Activated T-cell treated with anti-CD3 and anti-CD28 coated beads, Interleukin-2, amount 50 U/mL, for 72 hours (primary cell): ENCODE data around the gene LCP1. TPM values are rescaled to one million over a fixed set of nuclear protein-coding genes. Genes with fewer than 3 reads are reported as not detected.
"Not testable (repeated sequence)": the region's sequence is repeated elsewhere in the genome, so short reads cannot be mapped to it uniquely, and the experiment has no call there.

Experiments
- ATAC-seq, 2 donors: fragments of 150-1000 bp; cut with Tn5 transposase; replicated peaks in 1 of 2; 2 replicates each; pipeline ENCODE4 v1.10.0; 2021; ENCODE audit warnings: moderate library complexity in 2 of 2, mild to moderate bottlenecking in 1 of 2
- DNase-seq, 2 donors: peaks; one replicate each; pipeline ENCODE4 v3.0.0; 2021 to 2022; ENCODE audit warnings: mixed read lengths in 1 of 2
- H3K27ac Mint-ChIP-seq: one replicate; pipeline ENCODE4 v1.8.0; 2022; ENCODE audit warnings: mild to moderate bottlenecking, moderate library complexity, mixed read lengths
- H3K27me3 Mint-ChIP-seq: one replicate; pipeline ENCODE4 v1.8.0; 2022; ENCODE audit warnings: low read depth, mixed read lengths
- H3K36me3 Mint-ChIP-seq, 2 donors: one replicate each; pipeline ENCODE4 v1.8.0; 2022; ENCODE audit warnings: mixed read lengths in 2 of 2, mild to moderate bottlenecking in 1 of 2; ENCODE audit not compliant: insufficient read depth in 2 of 2
- H3K4me1 Mint-ChIP-seq: one replicate; pipeline ENCODE4 v1.8.0; 2022; ENCODE audit warnings: low read depth, mixed read lengths
- H3K4me3 Mint-ChIP-seq, 2 donors: one replicate each; pipeline ENCODE4 v1.8.0; 2022; ENCODE audit warnings: mild to moderate bottlenecking in 2 of 2, mixed read lengths in 2 of 2, moderate library complexity in 2 of 2
- H3K9me3 Mint-ChIP-seq, 2 donors: one replicate each; pipeline ENCODE4 v1.8.0; 2022; ENCODE audit warnings: mixed read lengths in 2 of 2
- total RNA-seq, 2 donors: library from RNA; stranded (reverse); gene quantifications; one replicate each; pipeline ENCODE4 v1.2.3, GENCODE V29; 2022

LCP1 gene, protein sequence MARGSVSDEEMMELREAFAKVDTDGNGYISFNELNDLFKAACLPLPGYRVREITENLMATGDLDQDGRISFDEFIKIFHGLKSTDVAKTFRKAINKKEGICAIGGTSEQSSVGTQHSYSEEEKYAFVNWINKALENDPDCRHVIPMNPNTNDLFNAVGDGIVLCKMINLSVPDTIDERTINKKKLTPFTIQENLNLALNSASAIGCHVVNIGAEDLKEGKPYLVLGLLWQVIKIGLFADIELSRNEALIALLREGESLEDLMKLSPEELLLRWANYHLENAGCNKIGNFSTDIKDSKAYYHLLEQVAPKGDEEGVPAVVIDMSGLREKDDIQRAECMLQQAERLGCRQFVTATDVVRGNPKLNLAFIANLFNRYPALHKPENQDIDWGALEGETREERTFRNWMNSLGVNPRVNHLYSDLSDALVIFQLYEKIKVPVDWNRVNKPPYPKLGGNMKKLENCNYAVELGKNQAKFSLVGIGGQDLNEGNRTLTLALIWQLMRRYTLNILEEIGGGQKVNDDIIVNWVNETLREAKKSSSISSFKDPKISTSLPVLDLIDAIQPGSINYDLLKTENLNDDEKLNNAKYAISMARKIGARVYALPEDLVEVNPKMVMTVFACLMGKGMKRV
- total RNA-seq = 100 to 1,000 TPM; 834 to 955 TPM

DNA sequence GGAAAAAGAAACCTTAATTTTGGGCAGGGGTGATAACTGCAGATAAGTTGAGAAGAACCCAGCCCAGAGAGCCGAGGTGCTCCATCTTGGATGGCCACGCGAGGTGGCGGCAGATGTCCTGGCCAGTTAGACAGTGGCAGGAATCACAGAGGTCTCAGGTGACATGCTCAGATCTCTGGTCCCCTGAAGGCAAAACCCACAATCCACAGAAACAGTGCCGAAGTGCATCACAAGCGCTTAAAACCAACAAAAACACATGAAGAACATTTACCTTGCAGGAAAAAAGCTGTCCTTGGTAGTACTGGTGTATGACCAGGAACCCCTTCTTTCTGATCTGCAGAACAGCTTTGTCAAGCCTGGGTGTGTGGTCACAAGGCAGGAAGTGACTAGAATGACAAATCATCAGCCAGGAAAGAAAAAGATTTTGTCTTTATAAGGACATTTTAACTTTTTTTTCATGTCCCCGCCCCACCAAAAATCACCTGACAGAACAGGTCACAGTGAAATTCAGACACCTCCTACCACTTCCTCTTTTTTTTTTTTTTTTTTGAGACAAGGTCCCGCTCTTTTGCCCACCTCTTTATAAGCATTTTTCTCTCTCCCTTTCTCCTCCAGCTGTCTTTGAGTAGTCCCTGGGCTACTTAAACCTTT, at the start of gene LCP1:
LCP1 (minus strand) TSS at position 338 of the 651 bp plus-strand sequence. CDS start 22,515 bp downstream, outside the sequence.
- H3K36me3 Mint-ChIP-seq = peaks cover 17 to 37% of the 10 kb centered on the region in 2 donors

DNA sequence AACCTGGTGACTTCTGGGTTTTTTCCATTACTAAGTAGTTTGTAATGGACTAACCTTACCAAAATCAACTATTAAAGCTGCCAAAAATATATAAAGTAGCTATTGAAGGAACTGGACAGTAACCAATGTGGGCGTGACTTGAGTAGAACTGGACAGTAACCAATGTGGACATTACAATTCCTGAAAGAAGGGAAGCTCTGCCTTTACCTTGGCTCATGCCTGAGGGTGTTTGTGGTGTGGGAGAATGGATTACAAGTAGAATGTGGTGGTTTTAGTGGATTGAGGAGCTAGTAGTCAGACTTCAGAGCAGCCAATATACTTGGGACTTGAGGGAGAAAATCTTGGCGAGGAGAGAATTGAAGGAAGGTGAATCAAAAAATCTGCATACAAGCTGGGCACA, 47.3 kb upstream of the LCP1 start:
- no peak for DNase-seq
- Mint-ChIP-seq H3K27ac (no peak overlapping the region), H3K4me1 (no peaks in the 10 kb centered on the region), H3K36me3 (peaks cover 13 to 20% of the 10 kb centered on the region in 2 donors), H3K27me3 (no peaks in the 10 kb centered on the region), H3K4me3 (no peak overlapping the region), H3K9me3 (peaks cover 3 to 13% of the 10 kb centered on the region in 2 donors)
- ATAC-seq = no peak

More for the DNA sequence above, at the start of gene LCP1:
- ATAC-seq (peak; percentile 79 to 82), DNase-seq (peak; percentile 83 to 84)
- H3K4me1 Mint-ChIP-seq = peaks cover 50% of the 10 kb centered on the region
- H3K27ac Mint-ChIP-seq = peak within 1 kb of the TSS; percentile 93
- no peaks in the 10 kb centered on the region for H3K27me3 Mint-ChIP-seq
- peak within 1 kb of the TSS; percentile 91 to 97 for H3K4me3 Mint-ChIP-seq
- H3K9me3 Mint-ChIP-seq = no peaks in the 10 kb centered on the region

DNA sequence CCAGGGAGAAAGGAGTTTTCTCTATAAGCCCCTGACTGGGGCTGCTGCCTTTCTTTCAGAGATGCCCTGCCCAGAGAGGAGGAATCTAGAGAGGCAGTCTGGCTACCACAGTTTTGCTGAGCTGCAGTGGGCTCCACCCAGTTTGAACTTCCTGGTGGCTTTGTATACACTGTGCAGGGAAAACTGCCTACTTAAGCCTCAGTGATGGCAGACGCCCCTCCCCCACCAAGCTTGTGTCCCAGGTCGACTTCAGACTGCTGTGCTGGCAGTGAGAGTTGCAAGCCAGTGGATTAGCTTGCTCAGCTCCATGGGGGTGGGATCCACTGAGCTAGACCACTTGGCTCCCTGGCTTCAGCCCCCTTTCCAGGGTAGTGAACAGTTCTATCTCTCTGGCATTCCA, 38.3 kb upstream of the LCP1 start:
- ATAC-seq, DNase-seq: not testable (repeated sequence)

DNA sequence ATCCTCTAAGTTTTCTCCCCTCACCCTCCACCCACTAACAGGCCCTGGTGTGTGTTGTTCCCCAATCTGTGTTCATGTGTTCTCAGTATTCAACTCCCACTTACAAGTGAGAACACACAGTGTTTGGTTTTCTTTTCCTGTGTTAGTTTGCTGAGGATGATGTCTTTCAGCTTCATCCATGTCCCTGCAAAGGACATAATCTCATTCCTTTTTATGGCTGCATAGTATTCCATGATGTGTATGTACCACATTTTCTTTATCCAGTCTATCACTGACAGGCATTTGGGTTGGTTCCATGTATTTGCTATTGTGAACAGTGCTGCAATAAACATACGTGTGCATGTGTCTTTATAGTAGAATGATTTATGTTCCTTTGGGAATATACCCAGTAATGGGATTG, 32.8 kb upstream of the LCP1 start:
- not testable (repeated sequence) for ATAC-seq, H3K27me3 Mint-ChIP-seq, H3K27ac Mint-ChIP-seq, H3K9me3 Mint-ChIP-seq, H3K4me3 Mint-ChIP-seq, DNase-seq
- H3K36me3 Mint-ChIP-seq = peaks cover 3 to 11% of the 10 kb centered on the region in 2 donors
- peaks cover 21% of the 10 kb centered on the region for H3K4me1 Mint-ChIP-seq

More for the DNA sequence above, 38.3 kb upstream of the LCP1 start:
- not testable (repeated sequence) for H3K4me1 Mint-ChIP-seq, H3K4me3 Mint-ChIP-seq, H3K27ac Mint-ChIP-seq, H3K27me3 Mint-ChIP-seq
- Mint-ChIP-seq H3K9me3 (peaks cover 1 to 11% of the 10 kb centered on the region in 2 donors), H3K36me3 (peaks cover 4 to 13% of the 10 kb centered on the region in 2 donors)

DNA sequence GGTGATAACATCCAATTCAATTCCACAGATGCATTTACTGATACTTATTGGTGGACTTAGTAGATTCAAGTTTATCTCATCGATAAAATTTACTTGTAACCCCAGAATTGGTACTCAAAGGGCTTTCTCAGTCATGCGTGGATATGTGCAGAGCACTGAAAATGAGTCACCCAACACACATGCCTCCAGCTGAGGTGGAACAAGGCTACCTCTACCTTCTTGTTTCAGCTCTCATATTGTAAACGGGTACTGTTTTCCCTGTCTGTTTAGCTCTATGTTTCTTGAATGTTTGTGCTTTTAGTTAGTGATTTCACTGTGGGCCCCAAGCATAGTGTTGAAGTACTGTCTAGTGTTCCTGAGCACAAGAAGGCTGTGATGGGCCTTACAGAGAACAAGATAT, 31.3 kb upstream of the LCP1 start:
- Mint-ChIP-seq H3K4me3 (peak overlapping the region; percentile 7 to 8), H3K27me3 (no peaks in the 10 kb centered on the region), H3K27ac (no peak overlapping the region), H3K36me3 (peaks cover 3 to 9% of the 10 kb centered on the region in 2 donors), H3K9me3 (peaks cover 0 to 7% of the 10 kb centered on the region in 2 donors), H3K4me1 (peaks cover 24% of the 10 kb centered on the region)
- peak in 1 of 2 donors; percentile 19 for DNase-seq
- ATAC-seq = peak in 1 of 2 donors; percentile 33

DNA sequence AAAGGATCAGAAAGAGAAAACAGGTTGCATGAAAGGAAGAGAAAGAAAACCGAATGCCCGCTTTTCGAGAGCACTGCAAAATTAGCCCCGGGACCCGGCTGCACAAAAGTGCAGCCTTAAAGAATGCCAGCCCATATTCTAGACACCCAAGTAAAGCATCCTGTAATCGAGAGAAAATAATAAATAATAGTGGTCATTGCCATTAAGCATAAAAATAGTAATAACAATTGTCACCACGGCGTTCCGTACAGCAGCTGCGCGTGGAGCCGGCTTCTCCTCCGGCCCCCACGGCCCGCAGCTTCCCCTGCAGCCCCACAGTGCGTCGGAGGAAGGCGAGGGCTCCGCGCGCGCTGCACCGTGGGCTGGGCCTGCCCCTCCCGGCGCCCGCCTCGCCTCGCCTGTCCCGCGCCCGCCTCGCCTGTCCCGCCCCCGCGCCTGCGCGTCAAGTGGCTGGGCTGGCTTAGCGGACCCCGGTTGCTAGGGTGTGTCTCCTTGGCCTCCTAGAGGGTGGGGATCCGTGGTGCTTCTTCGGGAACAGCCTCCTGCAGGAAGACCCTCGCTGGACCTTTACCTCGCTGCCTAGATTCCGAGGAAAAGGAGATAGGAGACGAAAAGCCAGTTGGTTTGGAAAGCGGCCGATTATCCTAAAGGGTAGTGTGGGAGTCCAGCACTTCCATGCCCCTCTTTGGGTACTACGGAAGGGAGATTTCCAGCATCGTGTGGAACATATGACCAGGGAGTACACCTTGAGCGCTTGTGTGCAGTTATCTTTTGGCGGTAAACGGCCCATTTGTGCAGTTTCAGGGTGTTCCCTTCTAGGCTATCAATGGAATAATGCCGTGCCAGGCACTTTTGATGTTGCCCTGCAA, 29.7 kb upstream of the LCP1 start, which contains the start of gene LRRC63:
LRRC63 (plus strand) TSS at position 446 of the 869 bp plus-strand sequence. CDS start 1,107 bp downstream, outside the sequence.
- peaks cover 24% of the 10 kb centered on the region for H3K4me1 Mint-ChIP-seq
- peak within 1 kb of the TSS; percentile 86 to 98 for H3K4me3 Mint-ChIP-seq
- H3K36me3 Mint-ChIP-seq = peaks cover 0 to 2% of the 10 kb centered on the region in 2 donors
- peak within 1 kb of the TSS; percentile 81 for H3K27ac Mint-ChIP-seq
- peak; percentile 89 to 94 for DNase-seq
- ATAC-seq = peak; percentile 98 to 99
- H3K27me3 Mint-ChIP-seq = no peaks in the 10 kb centered on the region
- no peaks in the 10 kb centered on the region for H3K9me3 Mint-ChIP-seq

DNA sequence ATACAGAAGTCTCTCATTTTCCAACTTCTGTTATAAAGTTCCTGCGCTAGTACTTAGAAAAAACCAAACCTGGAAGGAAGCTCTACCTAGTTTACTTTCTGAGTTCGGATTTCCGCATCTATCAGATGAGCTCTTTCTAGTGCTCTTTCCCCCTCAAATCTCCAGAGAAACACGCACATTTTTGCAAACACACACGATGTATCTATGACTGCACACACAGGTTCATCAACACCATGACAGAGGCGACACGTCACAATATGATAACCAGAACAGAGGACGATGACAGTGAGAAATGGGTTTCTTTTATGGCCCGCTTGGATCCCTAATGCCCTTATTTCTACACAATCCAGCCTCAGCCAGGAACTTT, 29.1 kb upstream of the LCP1 start:
- H3K4me1 Mint-ChIP-seq = peaks cover 24% of the 10 kb centered on the region
- DNase-seq (peak; percentile 29 to 48), ATAC-seq (peak; percentile 70 to 72)
- no peaks in the 10 kb centered on the region for H3K9me3 Mint-ChIP-seq
- H3K27me3 Mint-ChIP-seq = no peaks in the 10 kb centered on the region
- peaks cover 0 to 2% of the 10 kb centered on the region in 2 donors for H3K36me3 Mint-ChIP-seq
- H3K4me3 Mint-ChIP-seq = peak overlapping the region; percentile 86 to 98
- H3K27ac Mint-ChIP-seq = peak overlapping the region; percentile 64

DNA sequence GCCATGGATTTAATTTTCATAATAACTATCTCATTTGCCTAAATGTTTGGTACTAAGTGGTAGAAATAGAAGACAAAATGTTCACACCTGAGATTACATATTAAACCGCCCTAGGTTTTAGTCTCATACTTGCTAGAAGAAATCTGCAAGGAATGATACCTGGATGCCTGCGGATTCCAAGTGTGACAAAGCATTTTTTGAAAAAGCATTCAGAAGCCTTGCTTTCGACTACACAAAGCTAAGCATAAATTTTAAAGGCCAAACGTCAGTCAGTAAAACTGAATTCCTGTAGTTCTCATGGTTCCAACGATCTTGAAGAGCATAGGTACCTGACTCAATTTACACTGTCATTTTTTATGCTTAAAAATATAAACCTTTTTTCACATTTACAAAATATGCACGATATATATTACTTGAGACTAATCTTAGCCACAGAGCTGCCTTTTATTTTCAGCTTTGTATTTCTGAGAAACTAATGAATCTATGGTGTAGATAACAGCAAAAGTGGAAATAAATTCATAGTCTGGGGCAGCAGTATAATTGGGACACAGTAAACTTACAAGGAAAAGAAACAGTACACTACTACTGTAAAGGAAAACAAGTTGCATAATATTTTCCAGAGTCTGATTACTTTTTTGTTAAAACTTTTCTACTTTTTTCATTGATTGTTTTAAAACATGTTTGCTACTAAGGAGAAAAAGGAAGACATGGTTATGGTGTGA, 28.5 kb upstream of the LCP1 start:
- ATAC-seq (no peak), DNase-seq (no peak)
- Mint-ChIP-seq H3K27me3 (no peaks in the 10 kb centered on the region), H3K9me3 (no peaks in the 10 kb centered on the region), H3K4me3 (peak overlapping the region; percentile 86 to 98), H3K27ac (peak overlapping the region; percentile 64), H3K4me1 (peaks cover 30% of the 10 kb centered on the region), H3K36me3 (peaks cover 0 to 2% of the 10 kb centered on the region in 2 donors)

DNA sequence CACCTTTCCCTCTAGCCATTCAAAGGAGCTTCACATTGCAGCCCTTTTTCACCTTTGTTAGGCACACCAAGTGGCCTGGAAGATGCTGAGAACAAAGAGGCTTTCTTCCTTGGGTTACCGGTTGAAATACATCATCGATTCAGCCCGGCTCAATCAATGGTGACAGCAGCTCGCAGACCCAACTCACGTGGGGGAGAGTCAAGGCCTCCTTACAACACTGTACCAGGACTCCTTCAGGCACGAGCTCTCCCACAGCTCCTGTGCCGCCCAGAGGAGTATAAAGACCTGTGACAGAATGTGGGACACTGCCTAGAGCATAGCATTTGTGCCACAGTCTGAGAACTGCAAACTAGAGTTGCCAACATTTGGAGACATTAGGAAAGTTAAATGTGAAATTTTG, 25.9 kb upstream of the LCP1 start:
- Mint-ChIP-seq H3K4me1 (peaks cover 38% of the 10 kb centered on the region), H3K27ac (no peak overlapping the region), H3K36me3 (peaks cover 0 to 2% of the 10 kb centered on the region in 2 donors), H3K27me3 (no peaks in the 10 kb centered on the region), H3K9me3 (no peaks in the 10 kb centered on the region), H3K4me3 (no peak overlapping the region)
- DNase-seq = no peak
- no peak for ATAC-seq

DNA sequence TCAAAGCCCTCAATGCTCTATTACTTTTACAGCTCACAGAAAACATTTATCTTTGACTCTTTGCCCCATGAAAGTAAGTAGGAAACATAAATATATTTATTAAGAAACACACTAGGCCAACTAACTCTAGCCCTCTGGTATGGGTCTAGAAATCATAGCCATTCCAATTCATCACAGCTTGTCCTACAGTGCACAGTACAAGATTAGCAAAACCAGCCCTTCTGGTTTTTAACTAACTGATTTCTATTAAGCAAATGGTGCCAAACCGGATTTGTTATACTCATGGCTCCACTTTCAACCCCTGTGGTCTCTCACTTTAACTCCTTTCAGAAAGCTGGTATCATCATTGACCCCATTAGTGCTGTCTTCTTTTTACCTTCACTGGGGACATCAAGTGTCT, 24.2 kb upstream of the LCP1 start:
- no peak overlapping the region for H3K4me3 Mint-ChIP-seq
- ATAC-seq (no peak), DNase-seq (no peak)
- peaks cover 0 to under 1% of the 10 kb centered on the region in 2 donors for H3K36me3 Mint-ChIP-seq
- peaks cover 47% of the 10 kb centered on the region for H3K4me1 Mint-ChIP-seq
- no peaks in the 10 kb centered on the region for H3K27me3 Mint-ChIP-seq
- no peak overlapping the region for H3K27ac Mint-ChIP-seq
- no peaks in the 10 kb centered on the region for H3K9me3 Mint-ChIP-seq

DNA sequence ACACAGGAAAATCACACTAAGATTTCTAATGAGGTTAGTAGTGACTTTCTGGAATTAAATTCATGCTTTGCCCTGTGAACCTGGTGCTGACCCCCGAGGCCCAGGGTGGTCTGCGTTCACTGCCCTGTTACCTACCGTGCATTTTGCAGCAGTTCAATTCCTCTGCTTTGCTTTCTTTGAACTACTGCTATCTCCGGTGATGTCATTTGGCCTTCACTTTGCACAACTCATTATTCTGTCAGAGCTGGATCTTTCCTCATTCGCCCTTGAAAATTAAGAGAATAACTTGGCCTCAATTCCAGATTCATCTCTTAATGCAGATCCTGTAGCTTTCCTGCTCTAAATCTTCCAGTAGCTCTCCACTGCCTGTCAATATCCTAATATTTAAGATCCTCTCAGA, 21.0 kb upstream of the LCP1 start:
- ATAC-seq (no peak), DNase-seq (no peak)
- Mint-ChIP-seq H3K4me1 (peaks cover 49% of the 10 kb centered on the region), H3K27ac (no peak overlapping the region), H3K36me3 (no peaks in the 10 kb centered on the region), H3K9me3 (no peaks in the 10 kb centered on the region), H3K27me3 (no peaks in the 10 kb centered on the region), H3K4me3 (no peak overlapping the region)
